SU-DHL-6 (cell line): ENCODE data around the gene KDM4B.

Experiments used
- H2AFZ ChIP-seq: fragments of 200-600 bp; sonication (generic); 2 replicates; pipeline ENCODE4 v1.6.1; 2014; ENCODE audit warnings: low read depth, mild to moderate bottlenecking, moderate library complexity, mixed read lengths, antibody characterized with exemption, low read length; ENCODE audit not compliant: severe bottlenecking
- H3F3A ChIP-seq: fragments of 200-600 bp; shearing (Covaris generic); 2 replicates; pipeline ENCODE4 v1.6.0; 2016; ENCODE audit warnings: antibody characterized with exemption, mild to moderate bottlenecking; ENCODE audit not compliant: insufficient read depth
- H3K27ac ChIP-seq: fragments of 200-600 bp; sonication (generic); 2 replicates; pipeline ENCODE4 v1.5.1; 2016; ENCODE audit warnings: low read depth, mild to moderate bottlenecking, low read length, moderate library complexity, mixed read lengths
- H3K27me3 ChIP-seq: fragments of 200-600 bp; sonication (generic), shearing (Covaris generic); 2 replicates; pipeline ENCODE4 v1.6.0; 2014; ENCODE audit warnings: mild to moderate bottlenecking, low read length
- H3K36me3 ChIP-seq: fragments of 200-600 bp; sonication (generic); 2 replicates; pipeline ENCODE4 v1.6.1; 2014; ENCODE audit warnings: mild to moderate bottlenecking, low read length, mixed read lengths
- H3K4me2 ChIP-seq: fragments of 300-600, 200-600 bp; shearing (Covaris generic), sonication (generic); 2 replicates; pipeline ENCODE4 v1.6.0; 2014; ENCODE audit warnings: low read length, low read depth, mild to moderate bottlenecking; ENCODE audit not compliant: poor library complexity, severe bottlenecking
- H3K4me3 ChIP-seq: fragments of 200-600 bp; sonication (generic); 2 replicates; pipeline ENCODE4 v1.5.1; 2014; ENCODE audit warnings: antibody characterized with exemption, low read length, mild to moderate bottlenecking, mixed read lengths; ENCODE audit not compliant: insufficient read depth, poor library complexity, severe bottlenecking
- H3K79me2 ChIP-seq: fragments of 200-600 bp; sonication (generic); 2 replicates; pipeline ENCODE4 v1.6.1; 2014; ENCODE audit warnings: mild to moderate bottlenecking, low read length, moderate library complexity; ENCODE audit not compliant: insufficient read depth
- H3K9ac ChIP-seq: fragments of 200-600 bp; sonication (generic); 2 replicates; pipeline ENCODE4 v1.7.0; 2014; ENCODE audit warnings: mild to moderate bottlenecking, low read length
- H3K9me2 ChIP-seq: fragments of 200-600 bp; sonication (generic); replicated peaks from 2 replicates; pipeline ENCODE4 v1.6.1; 2014; ENCODE audit warnings: low read length; ENCODE audit not compliant: insufficient read depth
- H3K9me3 ChIP-seq: fragments of 200-600 bp; sonication (generic); 2 replicates; pipeline ENCODE4 v1.6.1; 2014; ENCODE audit warnings: low read length, mixed read lengths; ENCODE audit not compliant: insufficient read depth
- H4K20me1 ChIP-seq: fragments of 200-600 bp; sonication (generic); 2 replicates; pipeline ENCODE4 v1.6.1; 2014; ENCODE audit warnings: low read depth, mild to moderate bottlenecking, antibody characterized with exemption, low read length, moderate library complexity, mixed read lengths
- EZH2phosphoT487 ChIP-seq: fragments of 200-600 bp; sonication (generic), shearing (Covaris generic); conservative IDR thresholded peaks from 2 replicates; pipeline ENCODE4 v1.6.1; 2018; ENCODE audit warnings: mild to moderate bottlenecking, antibody characterized with exemption, low read length, moderate library complexity, mixed read lengths
- TF ChIP-seq, protein P1 (sequence below): fragments of 200-600 bp; sonication (generic); IDR thresholded peaks from one replicate; pipeline ENCODE4 v1.5.1; 2017; ENCODE audit warnings: antibody characterized with exemption, mild to moderate bottlenecking, low read length, moderate library complexity; ENCODE audit not compliant: insufficient read depth, poor library complexity, severe bottlenecking

KDM4B gene

DNA sequence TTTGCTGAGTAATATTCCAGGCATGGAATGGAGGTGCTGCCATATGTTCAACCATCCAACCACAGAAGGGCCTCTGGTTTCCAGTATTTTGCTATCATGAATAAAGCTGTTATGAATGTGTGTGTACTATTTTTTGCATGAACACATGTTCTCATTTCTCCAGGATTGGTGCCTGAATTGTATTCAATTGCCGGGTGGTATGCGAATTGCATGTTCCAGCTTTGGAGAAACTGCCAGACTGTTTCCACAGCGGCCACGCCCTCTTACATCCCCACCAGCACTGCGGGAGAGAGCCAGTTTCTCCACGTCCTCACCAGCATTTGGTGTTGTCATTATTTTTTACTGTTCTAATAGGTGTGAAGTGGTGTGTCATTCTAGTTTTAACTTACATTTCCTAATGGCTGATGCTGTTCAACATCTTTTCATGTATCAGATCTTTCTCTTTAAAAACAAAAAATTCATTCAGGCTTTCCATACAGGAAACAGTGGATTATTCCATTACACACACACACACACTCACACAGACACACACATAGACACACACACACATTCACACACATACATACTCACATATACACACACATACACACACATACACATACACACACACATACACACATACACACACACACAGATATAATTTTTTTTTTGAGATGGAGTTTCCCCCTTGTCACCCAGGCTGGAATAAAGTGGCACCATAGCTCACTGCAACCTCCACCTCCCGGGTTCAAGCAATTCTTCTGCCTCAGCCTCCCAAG lies 217.6 kb downstream of the KDM4B start:
- TF ChIP-seq, protein P1, sequence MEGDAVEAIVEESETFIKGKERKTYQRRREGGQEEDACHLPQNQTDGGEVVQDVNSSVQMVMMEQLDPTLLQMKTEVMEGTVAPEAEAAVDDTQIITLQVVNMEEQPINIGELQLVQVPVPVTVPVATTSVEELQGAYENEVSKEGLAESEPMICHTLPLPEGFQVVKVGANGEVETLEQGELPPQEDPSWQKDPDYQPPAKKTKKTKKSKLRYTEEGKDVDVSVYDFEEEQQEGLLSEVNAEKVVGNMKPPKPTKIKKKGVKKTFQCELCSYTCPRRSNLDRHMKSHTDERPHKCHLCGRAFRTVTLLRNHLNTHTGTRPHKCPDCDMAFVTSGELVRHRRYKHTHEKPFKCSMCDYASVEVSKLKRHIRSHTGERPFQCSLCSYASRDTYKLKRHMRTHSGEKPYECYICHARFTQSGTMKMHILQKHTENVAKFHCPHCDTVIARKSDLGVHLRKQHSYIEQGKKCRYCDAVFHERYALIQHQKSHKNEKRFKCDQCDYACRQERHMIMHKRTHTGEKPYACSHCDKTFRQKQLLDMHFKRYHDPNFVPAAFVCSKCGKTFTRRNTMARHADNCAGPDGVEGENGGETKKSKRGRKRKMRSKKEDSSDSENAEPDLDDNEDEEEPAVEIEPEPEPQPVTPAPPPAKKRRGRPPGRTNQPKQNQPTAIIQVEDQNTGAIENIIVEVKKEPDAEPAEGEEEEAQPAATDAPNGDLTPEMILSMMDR, result no peak
- no peak for TF ChIP-seq EZH2phosphoT487

DNA sequence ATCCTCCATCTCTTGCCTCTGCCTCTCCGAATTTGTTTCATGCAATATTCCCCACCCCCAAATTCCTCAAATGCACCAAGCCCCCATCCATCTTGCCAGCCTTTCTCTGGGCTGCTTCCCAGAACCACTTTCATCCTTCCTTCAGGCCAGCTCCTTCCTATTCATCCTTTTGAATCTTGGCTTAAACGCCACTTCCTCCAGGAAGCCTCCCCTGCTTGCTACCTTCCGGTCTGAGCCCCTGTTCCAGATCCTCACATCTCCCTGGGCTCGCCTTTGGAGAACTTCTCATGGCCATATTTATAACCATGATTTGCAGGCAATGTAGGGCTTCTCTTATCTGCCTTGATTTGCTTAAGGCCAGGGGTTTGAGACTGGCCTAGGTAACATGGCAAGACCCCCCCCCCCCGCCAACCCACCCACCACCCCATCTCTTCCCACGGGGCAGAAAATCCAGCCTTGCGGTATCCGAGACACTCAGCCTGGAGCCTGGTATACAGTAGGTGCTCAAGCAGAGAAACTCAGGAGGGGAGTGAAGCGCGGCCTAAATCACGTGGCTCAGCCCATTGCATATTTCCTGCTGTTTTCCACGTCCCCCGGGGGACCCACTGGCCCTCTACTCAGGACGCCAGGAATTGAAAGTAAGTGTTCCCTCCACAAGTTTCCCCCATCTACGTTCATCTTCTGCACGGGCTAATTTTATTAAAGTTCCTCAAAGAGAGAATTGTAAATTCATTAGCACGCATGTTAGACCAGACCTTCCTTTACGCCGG lies 219.8 kb downstream of the KDM4B start:
- no peak overlapping the region for H3K9ac ChIP-seq
- H3K9me2 ChIP-seq, result no peaks in the 10 kb centered on the region
- no peaks in the 10 kb centered on the region for H3K9me3 ChIP-seq
- H4K20me1 ChIP-seq, result no peaks in the 10 kb centered on the region
- no peaks in the 10 kb centered on the region for H3K27me3 ChIP-seq
- no peak overlapping the region for H3K27ac ChIP-seq
- no peak overlapping the region for H3K4me2 ChIP-seq
- no peak overlapping the region for H2AFZ ChIP-seq
- H3K36me3 ChIP-seq, result no peaks in the 10 kb centered on the region
- no peaks in the 10 kb centered on the region for H3K79me2 ChIP-seq
- no peaks in the 10 kb centered on the region for H3F3A ChIP-seq
- TF ChIP-seq, protein P1, result no peak
- no peak for TF ChIP-seq EZH2phosphoT487
- no peak overlapping the region for H3K4me3 ChIP-seq

More for the DNA sequence above, 217.6 kb downstream of the KDM4B start:
- no peaks in the 10 kb centered on the region for H3F3A ChIP-seq
- no peaks in the 10 kb centered on the region for H4K20me1 ChIP-seq
- no peaks in the 10 kb centered on the region for H3K9me2 ChIP-seq
- H3K79me2 ChIP-seq, result no peaks in the 10 kb centered on the region
- no peaks in the 10 kb centered on the region for H3K9me3 ChIP-seq
- H3K36me3 ChIP-seq, result no peaks in the 10 kb centered on the region
- H2AFZ ChIP-seq, result no peak overlapping the region
- H3K9ac ChIP-seq, result no peak overlapping the region
- no peak overlapping the region for H3K4me2 ChIP-seq
- no peak overlapping the region for H3K4me3 ChIP-seq
- H3K27ac ChIP-seq, result no peak overlapping the region
- no peaks in the 10 kb centered on the region for H3K27me3 ChIP-seq

DNA sequence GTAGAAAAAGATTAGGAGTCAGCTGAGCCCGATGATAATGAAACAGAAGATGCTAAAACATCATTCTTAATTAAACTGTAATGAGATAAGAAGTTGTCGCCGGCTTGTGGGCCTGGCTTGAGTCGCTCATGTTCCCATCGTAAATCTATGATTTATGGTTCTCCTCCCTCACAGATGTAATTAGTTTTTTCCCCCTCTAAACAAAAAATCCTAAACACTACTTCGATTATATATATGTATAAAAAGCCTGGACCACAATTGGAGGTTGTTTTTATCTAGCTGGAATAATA lies 220.3 kb downstream of the KDM4B start:
- Histone ChIP-seq H3K27ac (no peak overlapping the region), H3K9ac (no peak overlapping the region), H3K9me2 (no peaks in the 10 kb centered on the region), H3K27me3 (no peaks in the 10 kb centered on the region), H3K4me2 (no peak overlapping the region), H4K20me1 (no peaks in the 10 kb centered on the region), H3F3A (no peaks in the 10 kb centered on the region), H3K79me2 (no peaks in the 10 kb centered on the region), H3K9me3 (no peaks in the 10 kb centered on the region), H3K4me3 (no peak overlapping the region), H2AFZ (no peak overlapping the region), H3K36me3 (no peaks in the 10 kb centered on the region)
- no peak for TF ChIP-seq EZH2phosphoT487
- TF ChIP-seq, protein P1, result no peak
